H4 (cell line): ENCODE measurements around the gene SIDT2. TPM values are rescaled to one million over a fixed set of nuclear protein-coding genes. Genes with fewer than 3 reads are reported as not detected.
"Not testable (repeated sequence)": the region's sequence is repeated elsewhere in the genome, so short reads cannot be mapped to it uniquely, and the experiment has no call there.

Source experiments
- DNase-seq: peaks from one replicate; pipeline ENCODE4 v3.0.0-alpha.2; 2015; ENCODE audit warnings: low spot score
- total RNA-seq: library from RNA; depleted of rRNA; stranded (reverse); fragments of >200 nt; shearing (Covaris generic); gene quantifications from 2 replicates; pipeline ENCODE4 v1.2.3, GENCODE V29; 2014

The SIDT2 gene
- total RNA-seq, 1 experiment from 2014 or later, result 13.5 TPM

DNA sequence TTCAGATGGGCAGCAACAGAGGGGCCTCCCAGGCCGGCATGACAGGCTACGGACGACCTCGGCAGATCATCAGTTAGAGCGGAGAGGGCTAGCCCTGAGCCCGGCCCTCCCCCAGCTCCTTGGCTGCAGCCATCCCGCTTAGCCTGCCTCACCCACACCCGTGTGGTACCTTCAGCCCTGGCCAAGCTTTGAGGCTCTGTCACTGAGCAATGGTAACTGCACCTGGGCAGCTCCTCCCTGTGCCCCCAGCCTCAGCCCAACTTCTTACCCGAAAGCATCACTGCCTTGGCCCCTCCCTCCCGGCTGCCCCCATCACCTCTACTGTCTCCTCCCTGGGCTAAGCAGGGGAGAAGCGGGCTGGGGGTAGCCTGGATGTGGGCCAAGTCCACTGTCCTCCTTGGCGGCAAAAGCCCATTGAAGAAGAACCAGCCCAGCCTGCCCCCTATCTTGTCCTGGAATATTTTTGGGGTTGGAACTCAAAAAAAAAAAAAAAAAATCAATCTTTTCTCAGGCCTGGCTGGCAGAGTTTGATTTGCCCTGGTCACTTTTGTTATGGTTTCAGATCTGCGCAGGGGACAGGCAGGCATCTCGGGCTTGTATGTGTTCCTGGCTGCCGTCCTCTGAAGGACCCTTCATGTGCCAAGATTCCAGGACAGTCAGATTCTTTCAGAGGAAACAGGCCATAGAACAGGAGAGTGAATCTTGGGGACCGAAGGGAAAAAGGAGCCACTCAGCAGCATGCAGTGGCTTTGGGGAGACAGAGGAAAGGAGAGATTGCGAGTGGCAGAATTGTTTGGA is 25.9 kb downstream of the SIDT2 start:
- DNase-seq, result no peak

DNA sequence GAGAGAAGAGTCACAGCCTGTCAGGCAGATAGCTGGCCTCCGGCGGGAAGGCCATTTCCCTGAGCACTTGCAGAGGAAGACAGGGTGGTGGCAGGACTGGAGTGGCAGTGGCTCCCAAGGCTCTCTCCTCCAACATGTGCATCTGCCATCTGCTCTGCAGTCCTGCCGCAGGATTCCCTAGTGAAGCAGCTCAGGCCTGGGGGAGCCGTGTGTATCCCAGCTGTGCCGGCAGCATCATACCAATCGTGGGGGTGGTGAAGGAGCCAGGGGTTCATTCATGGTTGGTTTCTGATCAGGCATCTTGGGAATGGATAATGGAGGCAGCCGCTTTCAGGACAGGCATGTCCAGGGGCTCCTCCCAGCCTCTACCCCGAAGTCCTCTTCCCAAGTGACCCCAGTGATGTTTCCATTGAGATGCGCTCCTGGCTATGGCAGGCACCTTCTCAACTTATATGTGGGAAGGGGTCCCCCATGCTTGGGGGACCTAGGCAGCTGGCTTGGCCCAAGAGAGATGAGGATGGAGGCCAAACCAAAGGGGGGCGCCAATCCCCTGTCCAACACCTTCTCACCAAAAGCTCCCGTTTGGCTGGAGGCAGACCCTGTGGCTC is 26.8 kb downstream of the SIDT2 start:
- no peak for DNase-seq

DNA sequence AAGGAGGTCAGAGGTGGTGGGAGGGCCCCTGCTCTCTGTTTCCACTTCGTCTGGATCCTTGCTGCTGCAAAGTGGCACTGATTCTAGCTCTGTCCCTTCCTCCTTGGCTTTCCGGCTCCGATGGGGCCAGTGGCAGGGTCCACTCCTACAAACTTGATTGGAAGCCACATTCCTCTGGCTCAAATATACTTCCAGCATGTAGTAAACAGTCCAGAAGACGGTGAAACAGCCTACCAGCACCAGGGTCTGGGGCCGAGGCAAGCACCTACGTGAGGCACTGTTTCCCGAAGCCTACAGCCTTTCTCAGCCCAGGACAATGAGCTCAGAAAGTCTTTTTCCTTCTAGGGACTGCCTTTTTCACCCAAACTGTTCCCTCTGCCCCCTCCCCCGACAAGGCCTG is 27.6 kb downstream of the SIDT2 start:
- DNase-seq, result not testable (repeated sequence)

DNA sequence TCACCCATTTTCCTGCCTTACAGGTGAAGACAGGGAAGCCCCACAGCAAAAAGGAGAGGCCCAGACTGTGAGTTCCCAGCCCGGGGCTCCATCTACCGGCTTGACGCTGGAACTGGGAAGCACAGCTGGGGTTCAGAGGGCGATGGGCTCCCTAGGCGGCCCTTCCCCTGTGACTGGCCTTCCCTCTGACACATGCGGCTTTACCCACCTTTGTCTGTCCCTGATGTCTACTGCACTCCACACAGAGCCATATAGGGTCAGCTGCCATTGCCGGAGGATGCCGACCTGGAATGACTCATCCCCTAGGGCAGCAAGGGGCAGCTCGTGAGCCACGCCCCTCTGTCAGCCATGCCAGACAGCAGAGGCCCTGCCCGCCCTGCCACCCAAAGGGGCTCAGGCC is 28.3 kb downstream of the SIDT2 start:
- DNase-seq, result not testable (repeated sequence)

DNA sequence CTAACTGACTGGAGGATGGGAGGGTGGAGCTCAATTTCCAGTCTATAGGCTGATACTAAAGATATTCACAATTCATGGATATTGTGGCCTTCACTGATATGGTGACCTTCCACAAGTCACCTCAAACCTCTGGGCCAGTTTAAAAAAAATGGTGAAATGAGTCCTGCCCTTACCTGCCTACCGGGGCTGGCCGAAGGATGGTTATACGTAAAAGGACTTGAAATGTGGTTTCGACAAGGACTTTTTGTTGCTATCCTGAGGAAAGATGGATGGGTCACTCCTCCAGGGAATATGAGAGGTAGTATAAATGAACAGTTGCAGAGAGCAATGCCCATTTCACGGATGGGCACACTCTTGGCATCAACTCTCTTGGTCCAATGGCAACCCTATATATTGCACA is 28.9 kb downstream of the SIDT2 start:
- not testable (repeated sequence) for DNase-seq

DNA sequence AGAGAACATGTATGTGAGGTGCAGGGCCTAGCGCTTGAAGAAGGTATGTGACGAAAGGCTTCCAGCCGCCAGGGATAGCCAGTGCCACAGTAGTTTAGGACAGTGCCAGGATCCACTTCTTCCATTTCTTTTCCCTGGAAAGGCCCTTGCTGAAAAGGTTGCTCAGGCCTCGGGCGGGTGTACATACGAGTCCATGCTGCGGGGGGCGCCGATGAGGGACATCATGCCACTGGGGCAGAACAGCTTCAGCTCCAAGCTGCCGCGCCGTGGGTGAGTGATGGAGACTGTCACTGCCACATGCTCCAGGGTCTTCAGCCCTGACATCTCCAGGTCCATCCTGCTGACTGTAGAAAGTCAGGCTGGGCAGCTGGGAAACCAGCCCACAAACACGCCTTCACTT is 30.2 kb downstream of the SIDT2 start:
- not testable (repeated sequence) for DNase-seq

DNA sequence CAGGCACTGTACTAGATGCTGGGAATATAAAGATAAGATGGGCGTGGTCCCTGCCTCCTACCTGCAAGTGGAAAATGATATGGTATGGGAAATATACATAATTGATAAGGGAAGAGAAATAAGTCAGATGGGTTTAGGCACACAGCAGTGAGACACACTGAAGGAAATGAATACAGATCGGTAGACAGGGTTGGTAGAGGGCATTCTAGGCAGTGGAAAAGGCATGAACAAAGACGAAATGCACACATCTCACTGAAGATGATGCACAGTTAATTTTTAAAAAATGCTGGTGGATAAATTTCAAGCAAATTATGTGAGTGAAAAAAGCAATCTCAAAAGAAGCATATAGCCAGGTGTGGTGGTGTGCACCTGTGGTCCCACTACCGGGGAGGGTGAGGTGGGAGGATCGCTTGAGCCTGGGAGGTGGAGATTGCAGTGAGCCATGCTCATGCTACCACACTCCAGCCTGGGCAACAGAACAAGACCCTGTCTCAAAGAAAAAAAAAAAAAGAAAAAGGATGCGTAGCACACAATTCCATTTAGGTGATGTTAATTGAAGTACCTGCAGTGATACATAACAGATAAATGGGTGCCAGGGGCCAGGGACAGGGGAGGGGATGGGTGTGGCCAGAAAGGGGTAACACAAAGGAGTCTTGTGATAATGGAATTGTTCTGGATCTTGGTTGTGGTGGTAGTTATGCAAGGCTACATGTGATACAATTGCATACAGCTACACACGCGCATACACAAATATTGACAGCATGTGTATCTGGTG is 31.0 kb downstream of the SIDT2 start:
- not testable (repeated sequence) for DNase-seq

DNA sequence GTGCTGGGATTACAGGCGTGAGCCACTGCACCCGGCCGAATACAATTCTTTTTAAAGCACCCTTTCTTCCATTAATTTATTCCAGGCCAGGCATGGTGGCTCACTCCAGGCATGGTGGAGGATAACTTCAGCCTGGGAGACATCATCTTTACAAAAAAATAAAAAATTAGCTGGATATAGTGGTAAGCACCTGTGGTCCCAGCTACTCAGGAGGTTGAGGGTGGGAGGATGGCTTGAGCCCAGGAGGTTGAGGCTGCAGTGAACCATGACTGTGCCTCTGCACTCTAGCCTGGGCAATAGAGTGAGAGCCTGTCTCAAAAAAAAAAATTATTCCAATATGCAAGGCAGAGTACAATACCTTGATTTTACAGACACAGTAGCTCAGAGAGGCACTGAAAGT is 32.1 kb downstream of the SIDT2 start:
- DNase-seq, result no peak

DNA sequence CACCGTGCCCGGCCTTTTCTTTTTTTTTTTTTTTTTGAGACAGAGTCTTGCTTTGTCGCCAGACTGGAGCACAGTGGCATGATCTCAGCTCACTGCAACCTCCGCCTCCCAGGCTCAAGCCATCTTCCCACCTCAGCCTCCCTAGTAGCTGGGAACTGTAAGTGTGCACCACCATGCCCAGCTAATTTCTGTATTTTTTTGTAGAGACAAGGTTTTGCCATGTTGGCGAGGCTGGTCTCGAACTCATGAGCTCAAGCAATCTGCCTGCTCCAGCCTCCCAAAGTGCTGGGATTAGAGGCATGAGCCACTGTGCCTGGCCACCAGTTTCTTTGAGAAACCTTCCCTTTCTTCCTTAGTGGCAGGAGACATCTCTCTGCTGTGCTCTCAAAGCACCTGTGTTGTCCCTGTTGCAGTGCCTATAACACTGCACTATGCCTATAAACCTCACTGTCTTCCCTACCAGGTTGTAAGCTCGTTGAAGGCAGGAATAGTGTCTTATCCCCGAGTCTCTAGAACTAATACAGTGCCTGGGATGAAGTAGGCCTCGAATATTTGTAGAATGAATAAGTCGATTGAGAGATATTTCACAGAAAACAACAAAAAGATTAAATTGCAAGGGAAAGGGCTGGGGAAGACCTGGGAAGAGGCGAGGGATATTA is 34.3 kb downstream of the SIDT2 start:
- no peak for DNase-seq

DNA sequence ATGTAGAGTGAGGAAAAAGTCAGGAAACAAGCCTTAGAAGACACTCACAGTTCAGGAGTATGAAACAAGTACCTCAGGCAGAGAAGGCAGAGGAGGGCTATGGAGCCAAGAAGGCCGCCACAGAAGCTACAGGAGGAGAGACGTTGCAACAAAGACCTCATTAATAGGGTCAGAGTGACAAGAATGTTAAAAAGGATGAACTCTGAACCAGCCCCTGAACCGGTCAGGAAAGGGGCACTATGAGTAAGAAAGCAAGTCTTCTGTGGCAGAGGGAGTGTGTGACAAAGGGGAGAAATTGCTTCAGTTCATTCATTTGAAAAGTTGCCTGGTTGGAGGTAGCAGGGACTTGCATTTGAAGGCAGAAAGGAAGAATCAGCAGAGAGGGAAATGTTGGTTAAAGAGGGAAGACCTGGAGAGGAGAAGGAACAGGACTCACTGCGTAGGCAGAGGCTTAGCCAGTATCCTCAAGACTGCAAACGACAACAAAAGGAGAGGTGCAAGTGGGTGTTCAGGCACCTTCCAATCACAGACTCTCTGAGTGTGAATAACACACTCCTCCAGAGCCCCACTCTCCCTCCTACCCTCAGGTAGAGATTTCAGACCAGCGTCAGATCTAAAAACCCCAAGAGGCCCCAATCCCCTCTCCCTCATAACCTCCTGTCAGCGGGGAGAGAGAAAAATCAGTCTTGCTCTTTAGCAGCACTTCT is 36.0 kb downstream of the SIDT2 start:
- DNase-seq, result no peak

DNA sequence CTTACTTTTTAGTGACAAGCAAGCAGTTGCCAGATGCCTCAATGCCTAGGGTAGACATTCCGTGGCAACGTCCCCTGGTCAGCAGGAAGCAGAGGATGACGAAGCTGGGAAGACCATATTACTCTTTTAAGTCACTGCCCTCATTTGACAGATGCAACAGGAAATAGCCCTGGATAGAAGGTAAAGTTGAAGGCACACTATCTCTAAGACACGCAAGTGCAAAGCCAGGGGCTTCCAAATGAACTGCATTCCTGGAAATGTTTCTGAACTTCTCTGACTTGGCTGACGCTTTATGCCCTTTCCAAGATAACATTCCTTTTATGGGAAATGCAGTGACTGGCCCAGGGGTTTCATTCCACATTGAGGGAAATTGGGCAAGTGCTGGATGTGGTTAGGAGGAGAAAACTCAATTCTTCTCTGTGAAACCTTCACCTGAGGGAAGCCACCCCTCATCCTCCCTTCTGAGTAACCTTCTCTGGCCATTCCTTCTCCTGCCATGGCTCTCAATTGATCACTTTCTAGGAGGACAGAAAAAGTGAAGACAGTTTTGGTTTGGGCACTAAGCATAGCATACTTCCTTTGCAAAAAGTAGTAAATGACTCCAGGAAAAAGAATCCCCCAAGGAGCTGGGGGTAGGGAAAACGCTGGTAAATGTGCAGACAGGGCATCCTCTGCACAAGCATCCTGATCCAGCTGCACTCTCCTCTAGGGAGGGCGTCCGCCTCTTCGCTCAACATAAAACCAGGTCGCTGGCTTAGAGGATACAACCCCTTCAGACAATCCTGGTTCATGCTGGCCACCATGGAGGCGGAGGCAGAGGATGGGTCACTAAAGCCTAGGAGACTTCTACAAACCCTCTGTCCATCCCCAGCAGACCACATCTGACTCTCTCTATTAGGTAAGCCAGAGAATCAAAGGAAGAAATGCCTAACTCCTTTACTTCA is 38.9 kb downstream of the SIDT2 start:
- no peak for DNase-seq

DNA sequence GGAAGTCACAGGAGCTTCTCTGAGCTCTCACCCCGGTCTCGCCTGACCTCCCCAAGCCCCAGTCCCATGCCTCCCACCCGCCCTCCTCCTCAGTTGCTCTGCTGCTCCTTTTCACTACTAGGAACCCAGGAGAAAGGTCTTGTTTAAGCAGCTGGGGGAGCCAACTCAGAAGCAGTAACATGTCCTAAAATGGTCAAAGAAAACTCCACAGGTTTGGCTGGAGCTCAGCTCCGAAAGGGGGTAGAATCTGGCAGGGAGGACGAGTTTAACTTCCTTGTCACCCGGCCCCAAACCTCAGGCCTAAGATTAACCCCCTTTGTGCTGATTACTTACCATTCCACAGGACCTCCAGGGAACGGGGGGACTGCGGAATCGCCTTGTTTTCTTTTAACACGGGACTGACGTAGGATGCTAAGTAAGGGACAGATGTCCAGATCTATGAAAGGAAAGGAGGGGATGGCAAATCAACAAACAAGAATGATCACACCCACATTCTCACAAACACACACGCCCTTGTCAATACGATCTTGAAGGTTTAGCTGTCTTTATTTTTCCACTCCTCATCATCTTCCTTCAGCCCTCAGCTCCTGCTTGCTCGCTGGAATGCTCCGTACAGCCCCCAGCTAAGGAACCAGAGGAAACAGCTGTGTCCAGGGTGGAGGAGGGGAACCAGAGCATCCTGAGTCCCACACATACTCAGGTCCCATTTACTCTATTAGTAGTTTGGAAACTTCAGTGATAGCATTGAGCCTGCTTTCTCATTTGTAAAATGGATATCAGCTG is 39.8 kb downstream of the SIDT2 start:
- DNase-seq, result no peak

DNA sequence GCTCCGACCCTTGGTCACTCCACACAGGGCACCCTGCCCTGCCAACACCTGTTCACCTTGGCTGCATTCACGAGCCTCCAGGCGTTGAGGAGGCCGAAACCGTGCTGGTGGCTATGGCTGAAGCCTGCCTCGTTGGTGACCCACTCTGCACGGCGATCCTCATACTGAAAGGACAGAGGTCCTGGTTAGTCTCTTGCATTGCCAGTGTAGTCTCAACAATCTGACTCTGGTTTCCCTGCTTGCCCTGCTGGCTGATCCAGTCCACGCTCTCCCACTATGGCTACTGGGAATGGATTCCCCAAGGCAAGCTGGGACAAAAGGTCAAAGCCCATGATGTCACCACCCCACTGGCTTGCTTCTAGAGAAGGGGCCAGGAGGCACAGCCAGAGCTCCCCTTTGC is 40.5 kb downstream of the SIDT2 start:
- DNase-seq, result no peak

DNA sequence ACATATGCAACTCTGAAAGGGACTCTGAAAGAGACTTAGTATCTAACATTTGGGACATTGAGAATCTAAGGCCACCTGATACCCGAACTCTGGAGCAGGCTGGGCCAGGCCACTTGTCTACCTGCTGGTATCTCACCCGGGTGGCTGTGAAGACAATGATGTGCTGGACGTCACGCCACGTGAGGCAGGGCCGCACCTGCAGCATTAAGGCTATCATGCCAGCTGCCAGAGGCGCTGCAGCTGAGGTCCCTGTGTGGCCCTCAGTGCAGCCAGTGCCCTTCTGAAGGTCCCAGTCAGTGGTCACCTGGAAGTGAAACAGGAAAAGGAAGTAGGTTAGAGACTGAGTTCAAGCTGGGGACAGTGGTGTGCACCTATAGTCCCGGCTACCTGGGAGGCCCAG is 40.9 kb downstream of the SIDT2 start:
- no peak for DNase-seq

DNA sequence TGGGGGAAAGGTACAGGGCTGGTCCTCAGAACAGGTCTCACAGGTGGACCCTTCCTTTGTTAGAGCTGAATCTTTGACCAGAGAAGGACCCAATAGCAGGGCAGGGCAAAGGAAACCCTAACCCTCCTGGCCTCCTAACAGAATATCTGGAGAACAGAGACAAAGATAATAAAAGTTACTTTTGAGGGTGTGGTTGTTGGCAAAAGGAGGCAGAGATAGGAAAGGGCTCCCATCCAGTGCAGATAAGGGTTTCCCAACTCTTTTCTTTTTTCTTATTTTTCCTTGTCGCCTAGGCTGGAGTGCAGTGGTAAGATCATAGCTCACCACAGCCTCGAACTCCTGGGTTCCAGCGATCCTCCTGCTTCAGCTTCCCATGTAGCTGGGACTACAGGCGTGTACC is 41.5 kb downstream of the SIDT2 start:
- no peak for DNase-seq

DNA sequence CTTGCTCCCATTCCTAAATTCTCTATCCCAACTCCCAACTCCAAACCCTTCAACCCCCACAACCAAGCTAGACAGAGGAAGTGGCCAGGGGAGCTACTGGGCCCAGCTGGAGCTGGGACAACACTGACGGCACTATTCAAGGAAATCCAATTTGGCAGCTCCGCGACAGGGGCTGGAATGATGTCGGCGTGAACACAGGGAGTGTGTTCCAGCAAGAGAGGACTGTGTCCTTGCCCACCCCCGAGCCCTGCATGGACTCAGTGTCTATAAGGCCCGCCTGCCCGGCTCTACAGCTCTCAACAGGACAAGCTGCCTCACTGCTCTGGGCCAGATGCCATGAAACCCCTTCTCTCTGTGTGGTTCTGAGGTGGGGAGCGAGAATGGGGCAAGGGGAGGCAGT is 42.0 kb downstream of the SIDT2 start:
- DNase-seq, result no peak

DNA sequence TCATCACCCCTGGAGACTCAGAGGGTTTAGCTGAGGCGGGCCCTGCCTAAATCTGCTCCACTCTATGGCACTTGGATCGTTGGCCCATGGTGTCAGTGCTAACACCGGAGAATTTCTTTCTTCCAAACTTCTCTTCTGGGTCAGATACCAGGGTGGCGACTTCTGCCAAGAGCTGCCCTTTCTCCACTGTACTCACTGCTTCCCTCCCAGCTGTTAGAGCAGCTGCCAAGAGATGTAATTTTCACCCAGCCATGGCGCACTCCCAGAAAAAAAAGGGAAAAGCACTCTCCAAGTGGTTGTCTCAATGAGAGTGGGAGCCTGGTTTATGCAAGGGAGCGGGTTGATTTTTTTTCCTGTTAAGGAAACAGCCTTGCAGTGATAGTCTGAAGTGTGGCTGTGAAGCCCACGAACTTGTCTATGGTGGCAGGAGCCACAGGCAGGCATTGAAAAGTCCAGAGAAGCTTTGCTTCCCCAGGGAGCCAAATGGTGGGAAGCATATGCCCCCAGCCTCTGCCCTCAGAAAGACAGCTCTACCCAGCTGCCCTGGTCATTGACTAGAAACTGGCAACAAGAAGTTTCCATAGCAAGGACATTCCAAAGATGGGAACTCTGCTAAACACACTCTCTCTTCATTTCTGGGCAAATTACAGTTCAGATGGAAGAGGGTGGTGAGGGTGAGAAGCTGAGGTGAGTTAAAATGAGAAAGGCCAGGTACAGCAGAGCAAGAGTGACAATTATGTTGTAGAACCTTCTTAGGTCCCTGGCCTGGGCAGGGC is 42.6 kb downstream of the SIDT2 start:
- no peak for DNase-seq

DNA sequence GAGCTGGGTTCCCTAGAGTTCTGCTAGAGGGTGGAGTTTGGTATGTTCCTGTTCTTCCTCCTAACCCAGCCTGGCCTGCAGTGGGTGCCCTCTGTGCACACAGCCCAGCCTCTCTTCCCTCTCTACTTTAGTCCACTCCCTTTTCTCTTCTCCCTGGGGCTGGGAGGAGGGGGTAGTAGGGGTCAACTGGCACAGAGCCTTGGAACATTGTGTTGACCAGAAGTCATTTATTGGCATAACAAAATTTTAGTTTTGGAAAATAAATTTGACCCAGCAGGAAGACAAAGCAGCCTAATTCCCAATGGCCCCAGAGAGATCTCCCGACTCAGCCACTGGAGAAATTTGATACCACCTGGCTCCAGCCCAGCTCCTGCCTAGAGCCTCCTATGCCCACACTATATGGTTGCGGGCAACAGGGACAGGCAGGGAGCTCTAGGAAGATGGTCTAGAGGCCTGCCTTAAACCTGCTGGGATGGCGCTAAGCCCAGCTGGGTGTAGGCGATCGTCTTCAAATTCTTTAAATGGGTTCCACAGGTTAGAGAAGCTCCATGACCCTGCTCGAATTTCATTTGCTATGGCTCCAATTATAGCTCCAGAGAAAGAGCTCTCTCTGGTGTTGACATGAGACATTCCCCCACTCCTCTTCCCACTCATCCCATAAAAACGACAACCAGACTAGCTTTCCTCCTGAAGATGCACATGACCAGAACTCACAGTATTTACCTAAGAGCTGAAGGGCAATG is 43.4 kb downstream of the SIDT2 start:
- peak; percentile 38 for DNase-seq
